Subcutaneous adipose tissue (tissue), 4 donors: ENCODE results near the gene KCNK18. TPM values are rescaled to one million over a fixed set of nuclear protein-coding genes. Genes with fewer than 3 reads are reported as not detected.

Experiments used
- total RNA-seq, 4 donors: library from RNA; depleted of rRNA; stranded (reverse); fragments of >200 nt; gene quantifications; one replicate each; pipeline ENCODE4 v1.1.0, GENCODE V29; 2016
- TF ChIP-seq, protein P1 (sequence below): fragments of 450-650 bp; IDR thresholded peaks from one replicate; pipeline ENCODE4 v1.5.1; 2016; ENCODE audit warnings: low read depth, mild to moderate bottlenecking, control low read depth, antibody characterized with exemption, moderate library complexity

KCNK18 gene
- total RNA-seq, 4 donors from 2014 or later, result not detected

DNA sequence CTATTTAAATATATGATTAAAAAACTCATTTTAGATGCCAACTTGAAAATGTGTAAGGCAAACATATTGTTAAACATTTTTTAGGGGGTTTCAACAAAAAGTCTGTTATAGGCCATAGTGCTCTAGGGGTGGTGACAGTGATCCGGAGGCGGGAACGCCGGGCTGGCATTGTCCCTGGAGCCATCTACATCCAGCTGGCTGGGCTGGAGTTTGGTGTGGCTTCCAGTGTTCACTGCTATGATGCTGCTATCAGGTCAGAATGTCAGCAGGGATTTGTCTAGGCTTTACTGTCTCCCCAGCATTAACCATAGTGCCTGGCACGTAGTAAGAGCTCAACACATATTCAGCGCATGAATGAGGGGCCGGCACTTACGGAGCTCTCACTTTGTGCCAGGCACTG is 41.8 kb downstream of the KCNK18 start:
- TF ChIP-seq, protein P1, sequence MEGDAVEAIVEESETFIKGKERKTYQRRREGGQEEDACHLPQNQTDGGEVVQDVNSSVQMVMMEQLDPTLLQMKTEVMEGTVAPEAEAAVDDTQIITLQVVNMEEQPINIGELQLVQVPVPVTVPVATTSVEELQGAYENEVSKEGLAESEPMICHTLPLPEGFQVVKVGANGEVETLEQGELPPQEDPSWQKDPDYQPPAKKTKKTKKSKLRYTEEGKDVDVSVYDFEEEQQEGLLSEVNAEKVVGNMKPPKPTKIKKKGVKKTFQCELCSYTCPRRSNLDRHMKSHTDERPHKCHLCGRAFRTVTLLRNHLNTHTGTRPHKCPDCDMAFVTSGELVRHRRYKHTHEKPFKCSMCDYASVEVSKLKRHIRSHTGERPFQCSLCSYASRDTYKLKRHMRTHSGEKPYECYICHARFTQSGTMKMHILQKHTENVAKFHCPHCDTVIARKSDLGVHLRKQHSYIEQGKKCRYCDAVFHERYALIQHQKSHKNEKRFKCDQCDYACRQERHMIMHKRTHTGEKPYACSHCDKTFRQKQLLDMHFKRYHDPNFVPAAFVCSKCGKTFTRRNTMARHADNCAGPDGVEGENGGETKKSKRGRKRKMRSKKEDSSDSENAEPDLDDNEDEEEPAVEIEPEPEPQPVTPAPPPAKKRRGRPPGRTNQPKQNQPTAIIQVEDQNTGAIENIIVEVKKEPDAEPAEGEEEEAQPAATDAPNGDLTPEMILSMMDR, result no peak

DNA sequence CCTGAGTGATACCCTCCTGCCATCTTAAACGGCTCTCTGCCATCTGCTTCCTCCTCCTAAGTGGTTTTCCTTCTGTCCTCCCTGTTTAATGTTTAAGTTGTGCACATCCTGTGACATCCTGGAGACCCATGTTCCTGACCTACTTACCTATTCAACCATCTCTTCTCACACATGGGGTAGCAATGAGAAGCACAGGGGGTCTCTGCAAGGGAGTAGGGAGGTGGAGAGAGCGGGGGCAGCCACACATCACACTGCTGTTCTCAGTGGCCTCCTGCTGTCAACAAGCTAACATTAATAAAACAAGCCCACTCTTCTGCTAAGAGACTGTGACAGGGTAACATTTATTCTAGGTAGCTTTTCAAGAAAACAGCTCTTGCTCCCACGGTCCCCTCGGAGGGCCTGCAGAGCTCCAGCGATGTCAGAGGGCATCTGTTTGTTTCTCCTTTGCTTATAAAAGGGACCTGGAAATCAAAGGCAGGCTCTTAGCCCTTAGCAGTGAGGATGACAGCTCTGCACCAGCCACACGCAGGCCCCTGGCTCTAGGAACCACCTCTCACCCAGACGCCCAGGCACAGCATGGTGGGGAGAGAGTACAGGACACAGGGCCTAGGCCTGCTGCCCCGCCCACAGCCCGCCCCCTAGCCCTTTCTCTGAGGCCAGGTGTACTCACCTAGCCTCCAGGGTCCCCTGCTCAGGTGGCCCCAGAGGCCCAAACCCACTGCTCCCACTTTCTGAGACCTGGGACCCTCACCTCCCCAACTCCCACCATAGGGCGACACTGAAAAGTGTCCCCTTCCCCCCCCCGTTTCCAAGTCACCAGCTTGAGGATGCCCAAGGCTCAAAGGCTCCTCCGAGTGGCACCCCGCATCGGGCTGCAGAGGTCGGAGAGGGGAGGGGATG is 42.7 kb downstream of the KCNK18 start:
- TF ChIP-seq, protein P1, result no peak

DNA sequence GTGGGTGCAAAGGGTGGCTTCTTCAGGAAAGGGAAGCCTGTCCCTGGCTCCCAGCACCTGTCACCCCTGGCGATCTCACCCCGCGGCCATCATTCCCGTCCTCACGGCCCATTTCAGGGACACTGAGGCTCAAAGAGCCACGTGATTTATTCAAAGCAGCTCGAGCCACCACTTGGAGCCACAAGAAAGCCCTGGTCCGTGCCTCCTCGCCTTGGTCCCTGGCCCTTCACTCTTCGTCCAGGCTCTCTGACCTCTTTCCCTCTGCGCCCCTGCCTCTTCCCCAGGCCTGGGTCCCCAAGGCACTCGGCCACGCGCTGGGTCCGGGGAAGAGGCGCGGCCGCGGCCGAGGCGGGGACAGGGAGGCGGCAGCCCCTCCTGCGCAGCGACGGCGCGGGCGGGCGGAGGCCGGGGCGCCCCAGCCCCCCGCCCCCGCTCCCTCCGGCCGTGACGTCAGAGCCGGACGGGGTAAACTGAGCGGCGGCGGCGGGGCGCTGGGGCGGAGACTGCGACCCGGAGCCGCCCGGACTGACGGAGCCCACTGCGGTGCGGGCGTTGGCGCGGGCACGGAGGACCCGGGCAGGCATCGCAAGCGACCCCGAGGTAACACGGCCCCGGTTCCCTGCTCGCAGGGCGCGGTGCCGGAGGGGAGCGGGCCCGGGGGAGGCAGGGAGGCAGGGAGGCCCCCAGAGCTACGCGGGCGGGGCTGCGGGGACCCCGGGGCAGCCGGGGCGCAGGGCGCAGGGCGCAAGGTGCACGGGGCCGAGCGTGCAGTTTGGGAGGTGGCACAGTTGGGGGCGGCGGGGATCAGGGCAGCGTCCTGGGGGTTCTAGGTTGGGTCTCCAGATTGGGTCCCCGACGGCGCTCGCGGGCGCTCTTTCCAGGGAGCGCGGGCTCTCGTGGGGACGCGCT is 43.6 kb downstream of the KCNK18 start, which contains the start of gene SLC18A2:
Gene SLC18A2 (plus strand): TSS at position 494 of the 909 bp plus-strand sequence. CDS start 580 bp downstream, outside the sequence.
- TF ChIP-seq, protein P1, result no peak

DNA sequence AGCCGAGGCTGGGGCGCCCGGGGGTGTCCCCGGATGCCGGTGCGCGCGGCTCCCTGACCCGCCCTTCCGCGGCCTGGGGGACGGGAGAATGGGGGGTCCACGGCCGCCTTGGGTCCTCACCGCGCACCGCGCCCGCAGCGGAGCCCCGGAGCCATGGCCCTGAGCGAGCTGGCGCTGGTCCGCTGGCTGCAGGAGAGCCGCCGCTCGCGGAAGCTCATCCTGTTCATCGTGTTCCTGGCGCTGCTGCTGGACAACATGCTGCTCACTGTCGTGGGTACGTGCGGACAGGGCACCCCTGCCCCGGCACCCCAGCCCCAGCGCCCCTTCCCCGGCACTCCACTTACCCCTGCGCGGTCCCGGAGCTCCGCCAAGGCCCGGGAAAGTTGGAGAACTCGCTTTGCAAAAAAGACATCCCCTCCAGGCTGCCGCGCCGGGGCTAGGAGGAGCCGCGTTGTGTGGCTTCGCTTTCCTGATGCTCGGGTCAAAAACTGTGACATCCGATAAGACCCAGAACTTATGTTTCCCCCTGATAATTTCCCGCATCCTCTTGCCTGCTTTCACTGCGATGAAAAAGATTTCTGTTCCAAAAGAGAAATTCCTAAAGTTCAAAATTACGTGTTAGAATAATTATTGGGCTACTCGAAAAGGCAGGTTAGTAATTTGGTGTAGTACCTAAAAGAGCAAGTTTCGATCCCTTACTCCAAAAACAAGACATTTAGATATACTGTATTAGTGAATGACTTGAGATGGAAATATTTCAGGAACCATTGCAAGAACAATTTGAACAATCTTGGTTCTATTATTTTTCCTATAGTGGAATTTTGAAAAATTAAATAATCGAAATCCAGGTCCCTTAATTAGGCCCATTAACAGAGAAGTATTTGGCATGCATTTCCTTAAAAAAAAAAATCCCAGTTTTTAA is 44.5 kb downstream of the KCNK18 start:
- TF ChIP-seq, protein P1, result no peak

DNA sequence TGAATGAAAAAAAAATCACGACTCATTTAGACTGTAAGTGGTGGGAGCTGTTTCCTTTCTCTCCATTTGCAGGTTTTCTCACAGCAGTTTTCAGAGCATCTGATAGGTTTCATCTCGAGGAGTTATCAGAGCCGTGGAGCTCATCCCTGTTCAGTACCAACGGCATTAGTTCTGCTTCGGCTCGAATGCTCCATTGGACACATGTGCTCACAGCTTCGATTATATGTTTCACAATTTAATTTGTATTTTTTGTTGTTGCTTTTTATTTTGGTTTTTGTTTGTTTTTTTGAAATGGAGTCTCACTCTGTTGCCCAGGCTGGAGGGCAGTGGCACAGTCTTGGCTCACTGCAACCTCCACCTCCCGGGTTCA is 45.2 kb downstream of the KCNK18 start:
- TF ChIP-seq, protein P1, result no peak

DNA sequence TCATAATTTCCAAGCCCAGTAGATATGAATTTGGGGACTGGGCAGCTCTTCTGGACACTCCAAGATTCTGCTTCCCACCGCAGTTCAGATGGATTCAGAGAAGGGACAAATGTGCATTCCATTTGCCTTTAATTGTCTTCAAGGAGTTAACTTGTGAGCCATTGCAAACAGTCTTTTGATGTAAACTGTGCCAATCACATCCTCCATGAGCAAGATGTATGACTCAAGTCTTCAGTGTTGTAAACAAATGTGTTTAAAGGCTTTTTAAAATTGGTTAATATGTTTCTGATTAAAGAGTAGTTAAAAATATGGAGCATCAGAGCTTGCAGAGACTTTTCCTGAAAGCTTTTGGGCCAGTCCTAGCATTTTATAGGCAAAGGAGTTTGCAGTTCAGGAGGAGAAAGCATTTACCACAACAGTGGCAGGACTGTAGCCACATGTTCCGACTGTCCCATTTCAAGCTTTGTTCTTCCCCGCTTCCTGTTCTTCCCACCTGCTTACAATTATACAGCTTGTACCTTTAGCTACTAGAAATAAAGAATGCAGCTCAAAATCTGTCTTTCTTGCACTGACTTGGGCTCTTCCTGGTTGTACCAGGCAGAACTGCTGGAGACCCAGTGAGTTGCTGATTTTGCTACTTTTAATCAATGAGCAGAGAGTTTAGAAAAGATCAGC is 49.8 kb downstream of the KCNK18 start:
- TF ChIP-seq, protein P1, result no peak
